CD4-positive, alpha-beta T cell treated with Interleukin-4 for 4 hours (primary cell): ENCODE results near the gene TCF7L2.

Experiments used
- DNase-seq: peaks from one replicate; pipeline ENCODE4 v3.0.0-alpha.2; 2020

Gene TCF7L2

DNA sequence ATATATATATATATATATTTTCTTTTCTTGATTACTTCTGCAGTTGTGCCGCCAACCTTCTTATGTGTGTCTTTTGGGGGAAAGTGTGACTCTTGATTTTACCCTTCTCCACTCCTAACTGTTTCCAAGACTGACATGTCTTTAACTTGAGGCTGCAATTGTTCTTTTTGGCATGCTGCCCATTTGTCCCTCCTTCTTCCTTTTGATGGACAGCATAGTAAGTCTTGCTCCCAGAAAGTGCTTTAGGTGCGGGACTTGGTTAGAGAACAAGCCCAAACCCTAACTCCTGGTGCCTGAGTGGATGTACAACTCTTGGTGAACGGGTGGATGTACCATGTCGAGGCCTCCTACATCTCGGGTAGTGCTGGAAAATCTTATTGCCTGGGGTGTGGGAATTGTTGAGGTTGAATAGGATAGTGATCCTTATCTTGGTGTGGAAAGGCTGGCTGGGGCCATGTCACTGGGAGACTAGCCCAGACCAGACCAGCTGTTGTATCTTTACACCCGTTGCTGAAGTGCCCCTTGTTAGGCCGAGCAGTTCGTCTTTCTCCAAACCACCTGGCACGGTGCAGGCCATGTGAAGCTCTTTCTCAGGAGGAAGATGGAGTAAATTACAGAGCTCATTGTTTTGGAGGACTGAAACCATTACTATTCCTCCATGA, 16.3 kb downstream of the TCF7L2 start:
- no peak for DNase-seq

DNA sequence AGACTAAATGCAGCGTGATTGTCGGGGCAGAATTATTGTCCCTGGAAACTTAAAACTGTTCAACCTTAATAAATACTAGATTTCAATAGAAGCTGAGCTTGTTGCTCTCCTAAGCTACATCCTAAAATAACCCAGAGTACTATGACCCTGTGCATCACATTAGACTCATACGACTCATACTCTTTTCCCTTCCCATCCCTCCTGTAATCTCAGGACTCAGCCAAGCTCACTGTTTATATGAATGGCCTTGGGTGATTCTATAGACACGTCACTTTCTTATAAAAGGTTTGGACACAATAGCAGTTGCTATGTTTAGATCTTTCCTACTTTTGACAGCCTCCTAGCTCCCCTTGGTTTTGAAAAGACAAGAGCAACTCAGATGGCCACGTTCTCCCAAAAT, 17.2 kb downstream of the TCF7L2 start:
- no peak for DNase-seq

DNA sequence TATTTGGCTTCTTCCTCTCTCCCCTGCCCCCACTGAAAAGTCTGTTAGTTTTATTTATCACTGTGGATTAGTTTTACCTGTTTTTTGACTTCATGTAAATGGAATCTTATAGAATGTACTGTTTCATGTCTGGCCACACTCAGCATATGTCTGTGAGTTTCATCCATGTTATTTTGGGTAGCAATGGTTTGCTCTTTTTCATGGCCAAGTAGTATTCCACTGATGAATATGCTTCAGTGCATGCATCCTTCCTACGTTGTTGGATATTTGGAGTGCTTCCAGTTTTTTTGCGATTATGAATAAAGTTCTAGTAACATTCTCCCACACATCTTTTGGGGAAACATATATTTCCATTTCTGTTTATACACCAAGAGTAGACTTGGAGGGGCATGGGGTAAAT, 19.1 kb downstream of the TCF7L2 start:
- DNase-seq = no peak

DNA sequence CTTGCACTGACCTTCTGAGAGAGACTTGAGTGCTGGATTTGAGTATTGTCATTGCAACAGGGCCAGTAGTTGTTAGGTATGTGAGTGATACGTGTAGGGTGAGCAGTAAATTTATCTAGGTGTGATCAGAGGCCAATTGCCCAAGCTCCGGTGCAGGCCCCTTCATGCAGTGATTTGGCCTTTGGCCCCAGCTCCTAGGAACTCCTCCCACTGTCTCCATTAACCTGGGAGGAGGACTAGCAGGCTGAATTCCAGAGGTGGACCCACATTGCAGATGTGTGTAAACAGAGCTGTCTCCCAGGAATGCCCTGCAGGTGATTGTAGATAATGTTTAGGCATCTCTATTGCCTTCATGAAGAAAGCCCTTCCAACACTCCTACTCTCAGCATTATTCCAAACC, 19.5 kb downstream of the TCF7L2 start:
- DNase-seq = no peak

DNA sequence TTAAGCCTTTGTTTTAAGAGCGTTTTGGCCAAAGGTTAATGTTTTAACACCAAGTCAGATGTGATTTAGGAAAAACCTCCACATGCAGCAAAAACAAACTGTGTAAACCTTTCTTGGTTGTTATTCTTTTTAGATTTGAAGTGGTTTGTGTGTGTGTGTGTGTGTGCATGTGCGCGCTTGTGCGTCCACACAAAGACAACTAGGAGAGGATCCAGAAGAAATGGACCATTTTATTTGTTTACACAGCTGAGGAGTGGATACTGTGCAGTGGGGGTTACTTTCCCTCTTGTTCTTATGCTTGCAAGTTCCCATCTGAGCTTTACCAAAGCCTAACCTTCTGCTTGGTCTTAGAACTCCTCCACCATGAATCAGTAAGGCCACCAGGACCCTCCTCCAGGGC, 20.0 kb downstream of the TCF7L2 start:
- DNase-seq = no peak

DNA sequence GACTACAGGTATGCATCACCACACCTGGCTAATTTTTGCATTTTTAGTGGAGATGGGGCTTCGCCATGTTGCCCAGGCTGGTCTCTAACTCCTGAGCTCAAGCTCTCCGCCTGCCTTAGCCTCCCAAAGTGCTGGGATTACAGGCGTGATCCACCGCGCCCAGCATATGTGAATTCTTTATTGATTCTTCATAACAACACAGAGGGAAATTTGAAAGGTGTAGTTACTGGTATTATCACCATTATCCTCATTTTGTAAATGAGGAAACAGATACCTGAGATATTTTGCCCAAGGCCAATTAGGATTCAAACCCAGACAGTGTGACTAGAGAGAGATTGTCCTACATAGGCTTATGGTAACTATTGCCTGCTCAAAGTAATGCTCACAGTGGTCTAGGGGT, 22.6 kb downstream of the TCF7L2 start:
- DNase-seq = no peak

DNA sequence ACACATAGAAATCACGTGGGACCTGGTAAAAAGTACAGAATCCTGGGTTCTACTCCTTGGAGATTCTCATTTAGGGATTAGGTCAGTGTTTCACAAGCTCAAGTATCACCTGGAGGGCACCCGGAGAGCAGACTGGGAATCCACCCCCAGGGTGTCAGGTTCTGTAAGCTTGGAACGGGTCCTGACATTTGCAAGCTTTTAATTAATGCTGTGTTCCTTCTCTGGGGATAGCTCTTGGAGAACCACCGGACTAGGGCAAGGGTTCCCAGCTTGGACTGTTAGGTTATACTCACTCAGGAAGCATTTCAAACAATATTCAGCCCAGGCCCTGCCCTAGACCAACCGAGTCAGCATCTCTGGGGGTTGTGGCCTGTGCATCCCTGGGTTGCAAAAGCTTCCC, 23.0 kb downstream of the TCF7L2 start:
- no peak for DNase-seq

DNA sequence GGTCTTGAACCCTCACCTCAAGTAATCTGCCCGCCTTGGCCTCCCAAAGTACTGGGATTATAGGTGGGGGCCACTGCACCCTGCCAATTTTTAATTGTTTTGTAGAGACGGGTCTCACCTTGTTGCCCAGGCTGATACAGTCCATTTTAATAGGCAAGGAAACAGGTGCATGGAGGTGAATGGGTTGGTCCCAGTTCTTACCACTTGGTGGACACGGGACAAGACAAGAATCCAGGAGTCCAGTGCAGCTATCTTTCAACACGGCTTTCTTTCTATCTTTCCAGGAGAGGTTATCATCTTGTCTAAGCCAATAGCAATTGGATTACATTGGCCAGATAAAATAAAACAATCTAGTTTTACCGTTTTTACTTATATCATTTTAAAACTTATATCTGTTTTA, 23.8 kb downstream of the TCF7L2 start:
- DNase-seq = no peak

DNA sequence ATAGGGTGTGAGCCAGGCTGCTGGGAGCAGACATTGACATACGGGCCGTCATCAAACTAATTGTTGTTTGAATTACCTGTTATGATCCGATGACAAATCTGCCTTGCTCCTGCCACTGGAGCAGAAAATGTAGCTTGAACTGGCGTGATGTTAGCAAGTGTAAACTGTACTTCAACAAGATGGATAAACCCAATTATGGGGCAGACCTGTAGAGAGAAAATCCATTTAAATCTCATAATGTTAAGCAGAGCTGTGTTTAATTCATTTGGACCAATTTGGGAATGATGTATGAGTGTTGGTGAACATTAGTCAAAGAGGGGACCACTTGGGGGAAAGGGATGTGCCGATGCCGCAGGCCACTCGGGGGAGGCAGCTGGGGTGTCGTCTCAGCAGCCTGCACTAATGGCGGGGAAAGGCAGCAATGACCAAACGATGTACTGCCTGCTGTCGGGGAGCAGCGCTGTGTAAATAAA, 27.4 kb downstream of the TCF7L2 start:
- DNase-seq = no peak

DNA sequence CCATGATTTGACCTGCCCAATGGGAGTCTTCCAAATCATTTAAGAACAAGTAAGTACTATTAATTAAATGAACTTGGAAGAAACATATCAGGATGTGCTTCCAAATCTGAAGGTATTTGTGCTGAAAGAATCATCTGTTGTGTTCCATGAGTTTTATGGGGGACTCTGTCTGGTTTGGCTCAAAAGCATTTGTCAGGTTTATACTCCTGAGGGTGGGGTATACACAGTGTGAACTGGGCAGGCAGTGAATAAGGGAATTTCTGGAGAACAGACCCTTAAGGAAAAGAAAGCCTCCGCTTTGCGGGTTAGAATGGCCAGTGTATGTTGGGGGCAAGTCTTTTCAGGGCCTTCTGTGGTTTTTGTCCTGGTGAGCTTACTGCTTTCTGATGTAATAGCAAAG, 29.9 kb downstream of the TCF7L2 start:
- DNase-seq = no peak

DNA sequence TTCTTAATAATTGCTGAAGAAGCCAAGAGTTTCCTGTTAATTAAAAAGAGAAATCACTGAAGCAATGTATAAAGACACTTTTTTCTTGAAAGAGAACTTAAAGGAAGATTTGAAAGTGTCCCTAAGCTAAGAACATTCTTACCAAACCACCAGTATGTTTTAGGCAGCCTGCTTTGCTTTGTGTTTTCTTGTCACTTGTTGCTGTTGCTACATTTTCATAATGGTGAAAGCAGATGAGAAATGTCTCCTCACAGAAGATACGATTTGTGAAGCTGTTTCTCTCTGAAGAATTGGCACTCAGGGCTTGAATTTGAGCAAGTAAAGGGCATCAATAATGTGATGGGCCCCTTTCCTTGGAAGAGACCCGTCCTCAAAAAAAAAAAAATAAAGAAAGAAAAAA, 30.9 kb downstream of the TCF7L2 start:
- no peak for DNase-seq

DNA sequence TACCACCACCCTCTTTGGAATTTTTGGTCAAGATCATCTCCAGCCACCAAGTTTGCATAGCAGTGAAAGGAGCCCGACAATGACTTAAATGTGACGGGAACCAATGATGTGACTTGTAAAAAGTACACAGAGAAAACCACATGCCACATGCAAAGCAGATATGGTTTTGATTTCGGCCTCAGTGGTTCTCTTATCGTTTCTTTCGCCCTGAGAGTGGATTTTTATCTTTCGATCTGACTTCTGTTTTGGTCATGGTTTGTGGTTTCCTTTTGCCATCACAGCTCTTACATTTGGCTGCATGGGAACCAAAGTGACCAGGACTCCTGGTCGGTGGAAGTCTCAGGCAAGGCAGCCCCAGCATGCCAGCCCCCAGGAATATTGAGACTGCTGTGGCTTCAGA, 31.5 kb downstream of the TCF7L2 start:
- DNase-seq = peak; percentile 14

DNA sequence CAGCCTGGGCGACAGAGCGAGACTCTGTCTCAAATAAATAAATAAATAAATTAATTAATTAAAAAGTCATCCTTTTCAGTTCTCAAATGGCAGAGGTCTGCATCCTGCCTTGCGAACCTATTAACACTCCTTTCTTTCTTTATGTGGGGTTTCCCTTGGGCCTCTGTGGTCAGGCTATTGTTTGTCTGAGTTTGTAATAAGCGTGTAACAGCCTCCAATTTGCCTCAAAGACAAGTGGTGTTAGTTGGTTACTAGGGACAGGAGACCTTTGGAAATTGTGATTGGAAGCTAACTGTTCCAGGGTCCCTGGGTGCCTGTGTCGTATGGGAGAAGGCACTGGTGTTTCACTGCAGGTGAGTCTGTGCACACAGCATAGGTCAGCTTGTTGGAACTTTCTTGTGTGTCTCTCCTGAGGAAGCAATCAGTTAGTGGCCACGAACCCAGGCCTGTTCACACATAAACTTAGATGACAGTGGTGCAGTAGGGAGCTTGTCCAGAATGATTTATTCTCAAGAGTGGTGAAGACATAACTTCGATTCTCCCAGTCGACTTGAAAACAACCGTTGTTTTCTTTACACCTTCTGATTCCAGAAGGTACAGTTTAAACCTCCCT, 33.5 kb downstream of the TCF7L2 start:
- no peak for DNase-seq

DNA sequence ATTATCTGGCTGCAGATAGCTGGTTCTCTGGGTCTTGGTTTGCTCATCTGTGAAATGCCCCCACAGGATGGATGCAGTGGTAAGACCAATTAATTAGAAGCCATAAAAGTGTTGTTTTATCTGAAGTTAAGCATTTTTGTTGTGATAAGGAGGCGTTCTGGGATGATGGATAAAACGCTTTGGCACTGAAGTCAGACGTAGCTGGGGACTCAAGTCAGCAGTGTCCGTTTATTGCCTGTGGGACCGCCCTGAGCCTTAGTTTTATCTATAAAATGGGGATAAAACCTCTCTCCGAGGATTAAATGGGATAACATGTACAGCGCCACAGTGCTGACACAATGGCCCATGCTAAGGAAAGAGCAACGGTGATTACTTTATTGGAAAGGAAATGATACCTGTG, 34.7 kb downstream of the TCF7L2 start:
- DNase-seq = no peak

DNA sequence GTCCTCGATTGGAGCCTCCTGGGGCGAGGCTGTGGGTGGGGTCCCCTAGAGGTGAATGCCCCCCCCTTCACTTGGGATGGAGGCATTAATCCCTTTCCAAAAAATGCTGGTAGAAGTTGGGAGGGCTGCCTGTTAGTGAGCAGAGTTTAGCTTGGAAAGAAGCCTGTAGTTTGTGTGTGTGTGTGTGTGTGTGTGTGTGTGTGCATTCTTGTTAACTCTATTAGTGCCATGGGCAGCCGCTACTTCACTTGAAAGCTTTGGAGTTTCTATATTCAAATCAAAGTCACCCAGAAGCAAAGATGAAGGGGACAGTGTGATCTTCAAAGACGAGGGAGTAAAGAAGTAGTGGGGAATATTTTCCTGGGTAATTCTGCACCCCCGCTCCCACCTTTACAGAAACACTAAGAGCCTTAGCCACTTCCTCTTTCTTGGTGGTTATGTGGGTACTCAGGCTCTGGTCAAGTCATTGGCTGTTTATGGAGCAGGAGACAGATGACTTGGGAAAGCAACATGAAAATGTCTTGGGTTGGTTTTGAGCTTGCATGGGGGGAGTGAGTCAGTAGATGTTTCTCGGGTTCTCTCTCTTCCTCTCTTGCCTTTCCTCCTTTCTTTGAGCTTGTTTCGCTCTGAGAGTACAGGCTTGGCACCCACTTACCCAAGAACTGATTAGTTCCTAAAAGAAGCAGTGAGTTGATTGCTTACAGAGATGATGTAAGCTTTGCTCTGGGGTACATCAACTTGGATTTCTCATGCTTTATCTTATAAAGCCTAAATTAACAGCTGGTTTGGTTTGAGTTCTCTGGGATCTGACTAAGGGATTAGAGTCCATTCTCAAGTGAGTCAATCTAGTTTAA, 35.9 kb downstream of the TCF7L2 start:
- DNase-seq = no peak

DNA sequence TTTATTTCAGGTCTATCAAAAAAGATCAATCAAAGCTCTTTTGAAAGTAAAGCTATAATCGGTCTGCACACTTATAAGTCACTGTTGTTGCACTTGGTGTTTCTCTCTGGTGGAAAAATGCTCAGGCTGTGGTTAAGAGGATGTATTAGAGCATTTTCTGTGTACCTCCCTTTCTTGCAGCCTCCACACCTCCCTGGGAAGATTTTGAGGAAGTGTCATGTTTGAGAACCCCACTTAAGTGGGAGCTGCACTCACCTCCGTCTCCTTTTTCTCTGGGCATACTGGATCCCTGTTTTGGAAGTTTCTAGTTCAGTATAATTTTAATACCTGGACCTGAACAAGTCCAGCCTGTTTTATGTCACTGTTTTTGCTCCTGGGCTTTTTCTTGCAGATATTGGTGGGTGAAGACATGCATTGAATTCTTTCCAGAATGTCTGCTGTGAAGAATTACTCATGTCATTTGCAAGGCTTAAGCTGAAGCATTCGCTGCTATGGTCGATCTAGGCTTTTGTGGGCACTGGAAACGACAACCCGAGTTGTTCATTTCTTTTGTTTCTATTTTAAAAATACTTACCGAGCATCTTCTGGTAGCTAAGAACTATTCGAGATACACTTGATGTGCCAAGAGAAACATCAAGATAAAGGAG, 36.6 kb downstream of the TCF7L2 start:
- no peak for DNase-seq

DNA sequence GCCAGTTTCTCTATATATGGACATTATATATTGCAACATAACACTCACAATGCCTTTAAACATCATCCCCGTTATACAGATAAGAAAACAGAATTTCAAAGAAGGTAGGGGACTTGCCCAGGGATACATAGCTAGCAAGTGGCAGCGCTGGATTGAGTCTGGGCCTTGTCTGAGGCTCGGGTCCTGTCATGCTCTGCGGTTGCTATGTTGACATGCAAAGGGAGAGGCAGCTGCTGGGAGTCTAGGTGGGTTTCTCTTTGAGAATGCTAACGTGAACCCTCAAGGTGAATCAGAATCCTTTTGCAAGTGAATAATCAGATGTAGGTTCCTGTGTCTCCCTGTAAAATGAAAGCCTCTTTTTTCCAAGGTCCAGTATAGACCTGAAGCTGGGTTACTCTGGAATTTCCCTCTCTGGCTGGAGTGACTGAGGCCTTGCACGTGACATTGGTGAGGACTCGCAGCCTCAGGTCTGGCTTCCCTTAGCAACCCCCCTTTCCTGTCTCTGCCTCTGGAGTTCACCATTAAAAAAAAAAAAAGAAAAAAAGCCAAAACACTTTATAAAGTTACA, 38.9 kb downstream of the TCF7L2 start:
- DNase-seq = no peak

DNA sequence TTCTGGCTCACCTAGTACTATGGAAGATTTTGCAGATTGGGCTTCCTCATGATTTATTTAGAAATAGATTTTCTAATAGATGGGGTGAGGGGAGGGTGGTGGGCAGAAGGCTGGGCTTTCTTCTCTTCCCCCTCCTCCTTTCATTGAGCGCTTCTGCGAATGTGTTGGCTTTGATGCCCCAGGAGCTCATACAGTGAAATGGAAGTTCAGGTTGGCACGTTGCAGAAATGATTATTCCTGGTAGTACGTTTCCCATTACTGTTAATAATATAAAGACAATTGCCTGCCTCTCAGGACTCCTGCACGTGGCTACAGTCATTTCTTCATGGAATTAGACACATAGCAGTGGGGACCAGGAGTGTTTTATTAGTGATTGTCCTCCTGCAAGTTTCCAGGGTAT, 39.8 kb downstream of the TCF7L2 start:
- DNase-seq = no peak

DNA sequence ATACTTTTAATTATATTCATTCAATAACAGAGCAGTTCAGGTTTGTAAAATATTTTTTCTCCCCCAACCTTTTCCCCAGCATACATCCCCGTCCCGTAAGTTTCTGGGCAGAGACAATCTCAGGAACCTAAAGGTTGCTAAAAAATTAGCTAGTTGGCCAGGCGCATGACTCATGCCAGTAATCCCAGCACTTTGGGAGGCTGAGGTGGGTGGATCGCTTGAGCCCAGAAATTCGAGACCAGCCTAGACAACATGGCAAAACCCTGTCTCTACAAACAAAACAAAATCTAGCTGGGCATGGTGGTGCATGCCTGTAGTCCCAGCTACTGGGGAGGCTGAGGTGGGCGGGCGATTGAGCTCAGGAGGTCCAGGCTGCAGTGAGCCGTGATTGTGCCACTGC, 40.2 kb downstream of the TCF7L2 start:
- no peak for DNase-seq

DNA sequence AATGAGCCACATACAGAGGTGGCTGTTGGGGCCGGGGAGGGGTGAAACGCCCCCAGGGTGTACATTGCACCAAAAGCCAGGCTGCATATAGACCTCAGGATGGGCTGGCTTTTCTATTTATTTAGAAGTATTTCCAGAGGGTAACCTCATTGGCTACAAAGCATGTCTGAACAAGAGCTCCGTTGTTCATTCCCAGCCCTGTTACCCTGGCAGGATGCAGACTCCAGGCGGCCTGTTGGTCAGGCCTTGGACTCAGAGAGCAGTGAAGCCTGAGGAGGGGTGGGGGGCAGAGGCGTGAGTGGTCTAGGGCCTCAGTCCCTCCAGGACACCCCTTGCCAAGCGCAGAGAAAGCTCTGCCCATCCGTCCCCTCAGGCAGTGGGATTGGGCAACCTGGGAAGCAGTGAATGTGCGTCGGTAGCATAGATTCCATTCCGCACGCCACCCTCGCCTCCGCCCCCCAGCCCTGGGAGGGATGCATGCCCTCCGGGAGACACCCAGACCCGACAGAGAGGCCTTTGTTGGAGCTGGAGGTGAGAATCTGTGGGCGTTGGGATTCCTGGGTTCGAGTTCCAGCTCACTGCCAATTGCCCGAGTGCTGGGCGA, 41.9 kb downstream of the TCF7L2 start:
- DNase-seq = no peak

DNA sequence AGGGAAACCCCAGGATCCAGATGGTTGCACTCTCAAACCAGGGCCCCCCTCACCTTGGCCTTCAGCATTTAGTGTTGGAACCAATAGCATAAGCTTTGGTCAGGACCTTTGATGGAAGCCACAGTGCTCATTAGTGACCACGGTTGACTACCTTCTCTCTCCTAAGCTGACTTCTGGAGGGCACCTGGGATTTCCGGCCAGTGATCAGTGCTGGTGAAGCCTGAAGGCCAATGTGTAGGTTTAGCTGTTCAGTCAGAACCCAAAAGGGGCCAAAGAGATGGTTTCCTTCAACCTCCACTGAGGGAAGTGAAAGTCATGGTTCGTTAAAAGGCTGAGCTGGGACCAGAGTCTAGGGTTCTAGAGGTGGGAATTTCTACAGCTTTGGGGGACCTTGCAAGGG, 46.4 kb downstream of the TCF7L2 start:
- DNase-seq = no peak

DNA sequence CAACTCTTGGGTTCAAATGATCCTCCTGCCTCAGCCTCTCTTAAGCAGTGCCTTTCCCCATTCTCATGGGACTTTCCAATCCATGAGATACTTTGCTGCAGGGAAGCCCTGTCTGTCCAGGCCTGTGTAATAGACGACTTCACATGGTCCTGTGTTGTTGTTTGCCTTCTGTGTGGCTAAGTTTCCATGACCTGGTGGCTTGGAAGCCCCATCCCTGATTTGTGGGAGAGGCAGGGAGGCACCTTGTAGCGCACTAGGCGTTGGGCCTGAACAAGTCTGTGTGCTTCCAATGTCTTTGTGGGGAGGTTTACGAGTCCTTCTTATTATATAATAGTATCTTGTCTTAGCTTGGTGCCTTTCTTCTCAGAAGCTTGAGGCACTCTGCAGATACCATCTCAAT, 49.1 kb downstream of the TCF7L2 start:
- DNase-seq = no peak

DNA sequence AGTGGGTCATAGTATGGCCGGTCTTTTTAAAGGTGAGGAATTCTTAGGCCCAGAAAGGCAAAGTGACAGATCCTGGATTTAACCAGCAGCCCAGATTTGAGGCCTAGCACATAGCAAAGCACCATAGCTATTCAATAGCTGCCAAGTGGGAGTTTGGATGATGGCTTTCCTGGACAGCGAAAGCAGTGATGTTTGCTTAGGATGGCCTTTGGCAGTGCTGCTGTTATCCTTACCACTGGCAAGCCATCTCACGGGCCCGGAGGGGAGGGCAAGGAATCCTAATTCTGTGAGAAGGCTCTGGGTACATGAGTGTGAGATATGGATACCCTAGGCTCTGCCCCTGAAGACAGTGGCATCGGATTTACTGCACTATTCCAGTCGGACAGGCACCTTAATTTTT, 50.4 kb downstream of the TCF7L2 start:
- DNase-seq = no peak
